Heart right ventricle (tissue), 16 donors: ENCODE measurements around the gene NIFK. TPM values are rescaled to one million over a fixed set of nuclear protein-coding genes. Genes with fewer than 3 reads are reported as not detected.

ENCODE experiments used
- ATAC-seq, 8 donors: fragments of 200-7000 bp; cut with Tn5 transposase; one replicate each; pipeline ENCODE4 v1.9.1; 2020; ENCODE audit warnings: mild to moderate bottlenecking in 8 of 8, moderate library complexity in 8 of 8, moderate number of reproducible peaks in 1 of 8
- DNase-seq, 2 donors: peaks; one replicate each; pipeline ENCODE4 v3.0.0-alpha.2; 2020
- H3K27ac ChIP-seq, 10 donors: fragments of 200-600 bp; sonication (generic) in 2 of 10; one replicate each; pipeline versions ENCODE4 v1.5.0 to v1.8.0; 2020 to 2022; ENCODE audit warnings: mild to moderate bottlenecking in 3 of 10
- H3K27me3 ChIP-seq, 7 donors: fragments of 200-600 bp; one replicate each; pipeline ENCODE4 v1.8.0; 2021 to 2022; ENCODE audit warnings: mild to moderate bottlenecking in 2 of 7
- H3K36me3 ChIP-seq, 9 donors: fragments of 200-600 bp; sonication (generic) in 1 of 9; one replicate each; pipeline versions ENCODE4 v1.5.0 to v1.8.0; 2020 to 2022; ENCODE audit warnings: mild to moderate bottlenecking in 2 of 9
- H3K4me1 ChIP-seq, 9 donors: fragments of 200-600 bp; sonication (generic) in 1 of 9; one replicate each; pipeline versions ENCODE4 v1.5.0 to v1.8.0; 2020 to 2022; ENCODE audit warnings: mild to moderate bottlenecking in 4 of 9
- H3K4me3 ChIP-seq, 10 donors: fragments of 200-600 bp; sonication (generic) in 2 of 10; one replicate each; pipeline versions ENCODE4 v1.5.0 to v1.8.0; 2020 to 2022; ENCODE audit warnings: mild to moderate bottlenecking in 7 of 10, moderate library complexity in 2 of 10
- H3K9me3 ChIP-seq, 11 donors: fragments of 200-600 bp in 10 of 11; sonication (generic) in 2 of 11; one replicate each; pipeline versions ENCODE4 v1.5.0 to v1.8.0; 2013 to 2022; ENCODE audit warnings: mild to moderate bottlenecking in 2 of 11, control low read depth in 1 of 11, moderate library complexity in 1 of 11
- WGBS, 2 donors: extraction: QIAGEN DNeasy Blood & Tissue Kit; methylation state at CpG; one replicate each; pipeline ENCODE4 v1.1.7; 2013; ENCODE audit warnings: inconsistent platforms in 1 of 2; 5-methylcytosine and 5-hydroxymethylcytosine counted together
- intact Hi-C, 10 donors: fragments of 100-400 bp; cut with DNase I; formaldehyde crosslinking; loops; one replicate each; pipeline versions ENCODE4 v1.11.1 to v1.14.2; 2022
- polyA plus RNA-seq, 2 donors: library from polyadenylated mRNA; stranded (reverse); fragments of 200-250 nt; gene quantifications; one replicate each; pipeline ENCODE4 v1.2.3, GENCODE V29; 2013
- total RNA-seq, 10 donors: library from RNA; stranded (reverse); fragmentation: NEBNext Ultra II Directional in 3 of 10; extraction: Animal tissue kit (Norgen Biotek cat#: 25700) in 3 of 10; gene quantifications; one replicate each; pipeline versions ENCODE4 v1.2.1 to v1.2.4, GENCODE V29; 2021 to 2023
- TF ChIP-seq, protein P1 (sequence below), 9 donors: fragments of 200-600 bp; sonication (generic) in 2 of 9; IDR thresholded peaks; one replicate each; pipeline versions ENCODE4 v1.5.0 to v1.8.0; 2021 to 2022; ENCODE audit warnings: antibody characterized with exemption in 9 of 9, mild to moderate bottlenecking in 5 of 9, moderate library complexity in 1 of 9
- donor health status: Arrhythmogenic right ventricular cardiomyopathy.
- donor health status: ischemic (EF 13 %, LVEDD 7.1; RV severe dilation, severe dysfunction).
- donor health status: healthy with polysubstance abuse.
- donor health status: DM: no; HTN: yes; CAD: no.
- donor health status: DM: no; HTN: no; CAD: no.
- donor health status: ischemic (EF 25% LVEDD 6.9; RV normal size, moderate dysfunction).
- donor health status: ischemic (EF 25% LVEDD 5.7; RV mildly dilated, moderate dysfunction).
- donor health status: healthy.
- donor health status: DM: yes; HTN: yes; CAD: no.
- donor health status: Ischemic cardiomyopathy.
- donor health status: ischemic (EF 35%, LVEDD 5.7; RV mildly dilated, moderate dysfunction).
- donor health status: nonischemic (EF 11% LVEDD 7.7; RV severe dilation, severe dysfunction).
- donor health status: DM: yes; HTN: yes; CAD: no.
- donor health status: PGD.
- donor health status: ischemic (EF 29% LVEDD 5.4; RV normal size, mild dysfunction).
- donor health status: nonischemic (EF 23%, LVEDD 6.1; RV moderate dilation, normal function).

The NIFK gene
- total and polyA plus RNA-seq, 12 donors, result 20.8 to 37.6 (median 26.6) TPM

DNA sequence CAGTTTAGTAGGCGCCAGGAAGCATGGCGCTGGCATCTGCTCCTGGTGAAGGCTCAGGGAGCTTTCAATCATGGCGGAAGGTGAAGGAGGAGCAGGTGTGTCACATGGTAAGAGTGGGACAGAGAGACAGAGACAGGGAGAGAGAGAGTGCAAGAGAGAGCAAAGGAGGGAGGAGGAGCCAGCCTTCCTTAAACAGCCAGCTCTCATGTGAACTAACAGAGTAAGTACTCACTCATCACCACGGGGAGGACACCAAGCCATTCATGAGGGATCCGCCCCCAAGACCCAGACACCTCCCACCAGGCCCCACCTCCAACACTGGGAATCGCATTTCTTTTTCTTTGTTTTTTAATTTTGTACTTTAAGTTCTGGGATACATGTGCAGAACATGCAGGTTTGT lies 46.6 kb downstream of the NIFK start:
- WGBS, 2 donors, result 89% methylated on average over 6 of the region's 6 CpGs
- H3K9me3 ChIP-seq, result no peaks in the 10 kb centered on the region
- ATAC-seq (peak in 1 of 8 donors; percentile 20), DNase-seq (no peak)
- no peaks in the 10 kb centered on the region for H3K36me3 ChIP-seq
- no peaks in the 10 kb centered on the region for H3K27me3 ChIP-seq
- TF ChIP-seq, protein P1, sequence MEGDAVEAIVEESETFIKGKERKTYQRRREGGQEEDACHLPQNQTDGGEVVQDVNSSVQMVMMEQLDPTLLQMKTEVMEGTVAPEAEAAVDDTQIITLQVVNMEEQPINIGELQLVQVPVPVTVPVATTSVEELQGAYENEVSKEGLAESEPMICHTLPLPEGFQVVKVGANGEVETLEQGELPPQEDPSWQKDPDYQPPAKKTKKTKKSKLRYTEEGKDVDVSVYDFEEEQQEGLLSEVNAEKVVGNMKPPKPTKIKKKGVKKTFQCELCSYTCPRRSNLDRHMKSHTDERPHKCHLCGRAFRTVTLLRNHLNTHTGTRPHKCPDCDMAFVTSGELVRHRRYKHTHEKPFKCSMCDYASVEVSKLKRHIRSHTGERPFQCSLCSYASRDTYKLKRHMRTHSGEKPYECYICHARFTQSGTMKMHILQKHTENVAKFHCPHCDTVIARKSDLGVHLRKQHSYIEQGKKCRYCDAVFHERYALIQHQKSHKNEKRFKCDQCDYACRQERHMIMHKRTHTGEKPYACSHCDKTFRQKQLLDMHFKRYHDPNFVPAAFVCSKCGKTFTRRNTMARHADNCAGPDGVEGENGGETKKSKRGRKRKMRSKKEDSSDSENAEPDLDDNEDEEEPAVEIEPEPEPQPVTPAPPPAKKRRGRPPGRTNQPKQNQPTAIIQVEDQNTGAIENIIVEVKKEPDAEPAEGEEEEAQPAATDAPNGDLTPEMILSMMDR (IDR thresholded peaks at IDR 0.05), result no peak
- H3K4me1 ChIP-seq, result peaks cover 0 to 10% (median 0%) of the 10 kb centered on the region in 9 donors
- H3K27ac ChIP-seq, result no peak overlapping the region
- intact Hi-C loops, result no loop called here
- H3K4me3 ChIP-seq, result no peak overlapping the region

GRCh38 chr2:121689356-121689755 lies 47.3 kb downstream of the NIFK start:
- no peak overlapping the region for H3K27ac ChIP-seq
- H3K27me3 ChIP-seq, result no peaks in the 10 kb centered on the region
- WGBS, 2 donors, result 45 to 51% methylated on average over 4 of the region's 4 CpGs
- H3K4me1 ChIP-seq, result peaks cover 0 to 10% (median 0%) of the 10 kb centered on the region in 9 donors
- ATAC-seq, result peak in 7 of 8 donors; percentile 38 to 72 (median 48)
- H3K36me3 ChIP-seq, result no peaks in the 10 kb centered on the region
- TF ChIP-seq, protein P1 (IDR thresholded peaks at IDR 0.05), result peak in 7 of 9 donors; percentile 31 to 60 (median 43)
- intact Hi-C loops, result no loop called here
- H3K4me3 ChIP-seq, result no peak overlapping the region
- no peaks in the 10 kb centered on the region for H3K9me3 ChIP-seq
- DNase-seq, result peak in 1 of 2 donors; percentile 27

- H3K27ac ChIP-seq, result no peak overlapping the region
- 92 to 98% methylated on average over 2 of the region's 2 CpGs for whole genome bisulfite sequencing, 2 donors
- no peaks in the 10 kb centered on the region for H3K36me3 ChIP-seq
- peaks cover 0 to 5% (median under 1%) of the 10 kb centered on the region in 11 donors for H3K9me3 ChIP-seq
- intact Hi-C loops, result no loop called here
- H3K27me3 ChIP-seq, result no peaks in the 10 kb centered on the region
- ATAC-seq (no peak), DNase-seq (no peak)
- TF ChIP-seq, protein P1 (IDR thresholded peaks at IDR 0.05), result no peak
- H3K4me1 ChIP-seq, result peaks cover 0 to 10% (median 0%) of the 10 kb centered on the region in 9 donors
- no peak overlapping the region for H3K4me3 ChIP-seq
Observed at GRCh38 chr2:121688820-121689219, 47.9 kb downstream of the NIFK start.

DNA sequence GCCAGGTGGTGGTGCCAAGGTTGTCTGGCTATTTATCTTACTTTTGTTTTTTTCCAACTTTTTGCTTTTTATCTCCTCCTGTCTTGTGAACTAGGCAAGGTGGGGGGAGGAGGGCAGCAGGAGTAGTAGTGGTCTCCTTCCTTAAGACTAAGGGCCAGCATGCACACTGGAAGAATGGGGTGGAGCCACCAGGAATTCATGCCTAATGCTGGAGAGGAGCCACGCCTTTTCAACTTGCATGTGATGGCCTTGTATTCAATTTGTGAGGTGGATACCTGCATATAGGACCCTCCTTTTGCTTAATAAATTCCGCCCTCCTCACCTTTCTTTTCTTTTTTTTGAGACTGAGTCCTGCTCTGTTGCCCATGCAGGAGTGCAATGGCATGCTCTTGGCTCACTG lies 49.8 kb downstream of the NIFK start:
- no peaks in the 10 kb centered on the region for H3K36me3 ChIP-seq
- intact Hi-C loops, result no loop called here
- TF ChIP-seq, protein P1 (IDR thresholded peaks at IDR 0.05), result no peak

More for the DNA sequence above, 49.8 kb downstream of the NIFK start:
- DNase-seq (no peak), ATAC-seq (no peak)
- 86 to 97% methylated on average over 2 of the region's 2 CpGs for WGBS, 2 donors
- H3K4me1 ChIP-seq, result peaks cover 0 to 10% (median 0%) of the 10 kb centered on the region in 9 donors
- H3K27me3 ChIP-seq, result no peaks in the 10 kb centered on the region
- no peak overlapping the region for H3K27ac ChIP-seq
- peaks cover 0 to 25% (median 20%) of the 10 kb centered on the region in 11 donors for H3K9me3 ChIP-seq
- H3K4me3 ChIP-seq, result no peak overlapping the region
